IMR-90 (cell line): Measurements from ENCODE around the gene SYT2.

ENCODE experiments used
- BHLHE40 ChIP-seq: fragments of 150-350 bp; IDR thresholded peaks from 2 replicates; pipeline ENCODE4 v1.6.1; 2016; ENCODE audit warnings: mild to moderate bottlenecking, low read depth, low read length
- FOS ChIP-seq: fragments of 150-350 bp; IDR thresholded peaks from 2 replicates; pipeline ENCODE4 v1.6.1; 2016; ENCODE audit warnings: low read depth, low read length
- MAFK ChIP-seq: IDR thresholded peaks from 2 replicates; pipeline ENCODE4 v1.6.1; 2012; ENCODE audit warnings: low read depth, low read length, improper control_type of control experiment
- MAZ ChIP-seq: IDR thresholded peaks from 2 replicates; pipeline ENCODE4 v1.6.1; 2012; ENCODE audit warnings: low read depth, mild to moderate bottlenecking, low read length, improper control_type of control experiment, moderate library complexity, borderline replicate concordance
- MXI1 ChIP-seq: IDR thresholded peaks from 2 replicates; pipeline ENCODE4 v1.6.1; 2012; ENCODE audit warnings: low read depth, mild to moderate bottlenecking, low read length, moderate library complexity, borderline replicate concordance
- NFE2L2 ChIP-seq: fragments of 150-350 bp; IDR thresholded peaks from 2 replicates; pipeline ENCODE4 v1.6.1; 2016; ENCODE audit warnings: low read depth, mild to moderate bottlenecking, low read length
- POLR2A ChIP-seq: IDR thresholded peaks from 2 replicates; pipeline ENCODE4 v1.6.1; 2012; ENCODE audit warnings: mild to moderate bottlenecking, low read depth, low read length
- RCOR1 ChIP-seq: IDR thresholded peaks from 2 replicates; pipeline ENCODE4 v1.6.1; 2012; ENCODE audit warnings: mild to moderate bottlenecking, low read length, improper control_type of control experiment; ENCODE audit not compliant: insufficient replicate concordance
- RFX5 ChIP-seq: IDR thresholded peaks from 2 replicates; pipeline ENCODE4 v1.8.0; 2012; ENCODE audit warnings: low read depth, mild to moderate bottlenecking, low read length, moderate library complexity
- SMC3 ChIP-seq: fragments of 150-350 bp; IDR thresholded peaks from 2 replicates; pipeline ENCODE4 v1.6.1; 2016; ENCODE audit warnings: low read depth, mild to moderate bottlenecking, antibody characterized with exemption, low read length, moderate library complexity
- TF ChIP-seq, protein P1 (sequence below): conservative IDR thresholded peaks from 2 replicates; pipeline ENCODE4 v1.5.1; 2012; ENCODE audit warnings: mild to moderate bottlenecking, low read depth, low read length, improper control_type of control experiment
- TF ChIP-seq, protein P2 (sequence below): fragments of 150-350 bp; IDR thresholded peaks from 2 replicates; pipeline ENCODE4 v1.6.1; 2016; ENCODE audit warnings: low read depth, mild to moderate bottlenecking, low read length, moderate library complexity, borderline replicate concordance
- TF ChIP-seq, protein P3 (sequence below): fragments of 150-350 bp; IDR thresholded peaks from 2 replicates; pipeline ENCODE4 v1.6.1; 2017; ENCODE audit warnings: mild to moderate bottlenecking, antibody characterized with exemption, low read length, low read depth

DNA sequence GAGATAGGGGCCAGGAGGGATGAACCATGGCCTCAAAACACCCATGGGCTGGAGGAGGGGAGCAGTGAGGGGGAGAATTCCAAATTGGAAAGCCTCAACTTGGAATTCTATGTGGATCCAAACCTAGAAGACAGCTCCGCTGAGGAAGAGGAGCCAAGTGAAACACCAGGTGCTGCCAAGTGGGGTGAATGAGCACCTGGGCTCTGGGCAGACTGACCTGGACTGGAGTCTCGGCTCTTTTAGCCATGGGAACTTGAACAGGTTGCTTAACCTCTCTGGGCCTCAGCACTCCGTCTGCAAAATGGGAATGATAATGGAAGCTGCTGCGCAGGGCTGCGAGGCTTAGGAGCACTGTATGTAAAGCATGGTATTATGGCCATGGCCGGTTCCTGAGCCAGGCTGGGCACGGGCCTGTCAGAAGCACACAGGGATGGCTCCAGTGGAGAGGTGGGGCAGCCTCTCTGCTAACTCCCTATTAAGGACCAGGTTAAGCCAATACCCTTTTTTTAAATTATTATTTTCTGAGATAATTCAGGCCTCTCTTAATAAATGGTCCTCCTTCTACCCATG is 81.5 kb downstream of the SYT2 start:
- TF ChIP-seq, protein P1, sequence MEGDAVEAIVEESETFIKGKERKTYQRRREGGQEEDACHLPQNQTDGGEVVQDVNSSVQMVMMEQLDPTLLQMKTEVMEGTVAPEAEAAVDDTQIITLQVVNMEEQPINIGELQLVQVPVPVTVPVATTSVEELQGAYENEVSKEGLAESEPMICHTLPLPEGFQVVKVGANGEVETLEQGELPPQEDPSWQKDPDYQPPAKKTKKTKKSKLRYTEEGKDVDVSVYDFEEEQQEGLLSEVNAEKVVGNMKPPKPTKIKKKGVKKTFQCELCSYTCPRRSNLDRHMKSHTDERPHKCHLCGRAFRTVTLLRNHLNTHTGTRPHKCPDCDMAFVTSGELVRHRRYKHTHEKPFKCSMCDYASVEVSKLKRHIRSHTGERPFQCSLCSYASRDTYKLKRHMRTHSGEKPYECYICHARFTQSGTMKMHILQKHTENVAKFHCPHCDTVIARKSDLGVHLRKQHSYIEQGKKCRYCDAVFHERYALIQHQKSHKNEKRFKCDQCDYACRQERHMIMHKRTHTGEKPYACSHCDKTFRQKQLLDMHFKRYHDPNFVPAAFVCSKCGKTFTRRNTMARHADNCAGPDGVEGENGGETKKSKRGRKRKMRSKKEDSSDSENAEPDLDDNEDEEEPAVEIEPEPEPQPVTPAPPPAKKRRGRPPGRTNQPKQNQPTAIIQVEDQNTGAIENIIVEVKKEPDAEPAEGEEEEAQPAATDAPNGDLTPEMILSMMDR: no peak
- TF ChIP-seq, protein P2, sequence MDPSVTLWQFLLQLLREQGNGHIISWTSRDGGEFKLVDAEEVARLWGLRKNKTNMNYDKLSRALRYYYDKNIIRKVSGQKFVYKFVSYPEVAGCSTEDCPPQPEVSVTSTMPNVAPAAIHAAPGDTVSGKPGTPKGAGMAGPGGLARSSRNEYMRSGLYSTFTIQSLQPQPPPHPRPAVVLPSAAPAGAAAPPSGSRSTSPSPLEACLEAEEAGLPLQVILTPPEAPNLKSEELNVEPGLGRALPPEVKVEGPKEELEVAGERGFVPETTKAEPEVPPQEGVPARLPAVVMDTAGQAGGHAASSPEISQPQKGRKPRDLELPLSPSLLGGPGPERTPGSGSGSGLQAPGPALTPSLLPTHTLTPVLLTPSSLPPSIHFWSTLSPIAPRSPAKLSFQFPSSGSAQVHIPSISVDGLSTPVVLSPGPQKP: no peak
- TF ChIP-seq FOS: no peak
- TF ChIP-seq BHLHE40: no peak
- no peak for TF ChIP-seq POLR2A
- TF ChIP-seq, protein P3, sequence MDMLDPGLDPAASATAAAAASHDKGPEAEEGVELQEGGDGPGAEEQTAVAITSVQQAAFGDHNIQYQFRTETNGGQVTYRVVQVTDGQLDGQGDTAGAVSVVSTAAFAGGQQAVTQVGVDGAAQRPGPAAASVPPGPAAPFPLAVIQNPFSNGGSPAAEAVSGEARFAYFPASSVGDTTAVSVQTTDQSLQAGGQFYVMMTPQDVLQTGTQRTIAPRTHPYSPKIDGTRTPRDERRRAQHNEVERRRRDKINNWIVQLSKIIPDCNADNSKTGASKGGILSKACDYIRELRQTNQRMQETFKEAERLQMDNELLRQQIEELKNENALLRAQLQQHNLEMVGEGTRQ: no peak
- TF ChIP-seq NFE2L2: no peak
- no peak for TF ChIP-seq RCOR1
- TF ChIP-seq SMC3: no peak
- no peak for TF ChIP-seq MXI1
- no peak for TF ChIP-seq MAFK
- no peak for TF ChIP-seq RFX5
- TF ChIP-seq MAZ: no peak
